Measurements from ENCODE around the gene RANBP10. TPM values are rescaled to one million over a fixed set of nuclear protein-coding genes. Genes with fewer than 3 reads are reported as not detected.

Gene RANBP10
- total RNA-seq, 1 experiment from 2014 or later, result 10.7 TPM

DNA sequence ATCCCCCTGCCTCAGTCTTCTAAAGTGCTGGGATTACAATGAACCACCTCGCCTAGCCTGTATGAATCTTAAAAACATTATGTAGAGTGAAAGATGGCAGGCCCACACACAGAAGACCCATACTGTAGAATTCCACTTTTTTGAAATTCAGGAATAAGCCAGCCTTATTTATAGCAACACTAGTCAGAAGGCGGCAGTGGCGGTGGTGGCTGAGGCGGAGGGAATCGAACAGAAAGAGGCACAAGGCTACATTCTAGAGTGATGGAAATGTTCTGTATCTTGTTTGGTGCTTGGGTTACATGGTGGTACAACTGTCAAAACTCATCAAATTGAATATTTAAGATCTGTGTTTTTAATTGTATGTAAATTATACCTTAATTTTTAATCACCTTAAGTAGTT lies 98.6 kb downstream of the RANBP10 start:
- Histone ChIP-seq H3K9ac (ENCODE audit: low read length) (no peak overlapping the region), H3K36me3 (ENCODE audit: insufficient read depth, low read length) (peaks cover 9% of the 10 kb centered on the region; the same call in 1 of the 2 replicates), H3K9me2 (replicated peaks; ENCODE audit: insufficient read depth, low read length) (no peaks in the 10 kb centered on the region), H3K4me3 (ENCODE audit: low read length) (no peak overlapping the region), H3K4me1 (ENCODE audit: low read length) (peaks cover 37% of the 10 kb centered on the region), H3K4me2 (ENCODE audit: low read depth, low read length, poor library complexity, severe bottlenecking) (no peak overlapping the region), H3K9me3 (ENCODE audit: low read length) (no peaks in the 10 kb centered on the region), H3K27me3 (ENCODE audit: low read length) (no peaks in the 10 kb centered on the region), H3K27ac (ENCODE audit: low read length) (peak overlapping the region; percentile 55; the same call in 1 of the 2 replicates), H3K79me2 (ENCODE audit: low read length) (peaks cover 91% of the 10 kb centered on the region), H2AFZ (ENCODE audit: low read length) (no peak overlapping the region), H4K20me1 (ENCODE audit: insufficient read depth, low read depth, low read length) (peaks cover 10% of the 10 kb centered on the region; the same call in 1 of the 2 replicates)
- no peak for DNase-seq

DNA sequence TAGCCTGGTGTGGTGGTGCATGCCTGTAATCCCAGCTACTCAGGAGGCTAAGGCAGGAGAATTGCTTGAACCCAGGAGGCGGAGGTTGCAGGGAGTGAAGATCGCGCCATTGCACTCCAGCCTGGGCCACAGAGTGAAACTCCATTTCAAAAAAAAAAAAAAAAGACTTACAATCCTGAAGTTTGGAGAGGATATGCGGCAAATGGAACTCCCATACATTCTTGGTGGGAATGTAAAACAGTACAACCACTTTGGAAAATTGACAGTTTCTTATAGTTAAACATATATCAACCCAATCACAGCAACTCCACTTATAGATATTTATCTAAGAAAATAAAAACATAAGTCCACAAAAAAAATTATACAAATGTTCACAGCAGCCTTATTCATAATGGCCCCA lies 99.2 kb downstream of the RANBP10 start:
- Histone ChIP-seq H3K9me2 (replicated peaks; ENCODE audit: insufficient read depth, low read length) (no peaks in the 10 kb centered on the region), H3K9me3 (ENCODE audit: low read length) (no peaks in the 10 kb centered on the region), H3K9ac (ENCODE audit: low read length) (no peak overlapping the region), H3K4me1 (ENCODE audit: low read length) (peaks cover 37% of the 10 kb centered on the region), H4K20me1 (ENCODE audit: insufficient read depth, low read depth, low read length) (peaks cover 10% of the 10 kb centered on the region; the same call in 1 of the 2 replicates), H3K27me3 (ENCODE audit: low read length) (no peaks in the 10 kb centered on the region), H3K36me3 (ENCODE audit: insufficient read depth, low read length) (peaks cover 9% of the 10 kb centered on the region; the same call in 1 of the 2 replicates), H3K79me2 (ENCODE audit: low read length) (peaks cover 97% of the 10 kb centered on the region), H3K4me2 (ENCODE audit: low read depth, low read length, poor library complexity, severe bottlenecking) (no peak overlapping the region), H3K27ac (ENCODE audit: low read length) (no peak overlapping the region), H3K4me3 (ENCODE audit: low read length) (no peak overlapping the region), H2AFZ (ENCODE audit: low read length) (no peak overlapping the region)
- DNase-seq, result no peak

DNA sequence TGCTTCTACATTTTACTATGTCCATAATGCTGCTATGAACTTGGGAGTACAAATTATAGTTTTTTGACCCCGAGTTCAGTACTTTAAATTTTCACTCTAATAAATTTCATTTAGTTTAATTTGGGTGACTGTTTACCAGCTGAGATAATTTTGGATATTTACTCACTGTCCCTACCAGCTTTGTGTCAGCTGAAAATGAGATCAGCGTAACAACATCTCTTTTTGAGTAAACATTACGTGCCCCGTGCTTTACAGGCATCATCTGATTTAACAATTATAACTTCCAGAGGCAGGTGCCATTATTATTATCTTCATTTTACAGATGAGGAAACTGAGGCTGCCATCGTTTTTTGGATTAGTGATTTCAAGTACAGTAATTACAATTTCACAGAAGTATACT lies 102.2 kb downstream of the RANBP10 start:
- Histone ChIP-seq H3K9ac (ENCODE audit: low read length) (no peak overlapping the region), H3K4me1 (ENCODE audit: low read length) (peaks cover 18% of the 10 kb centered on the region), H3K9me3 (ENCODE audit: low read length) (no peaks in the 10 kb centered on the region; the same call in 1 of the 2 replicates), H3K4me3 (ENCODE audit: low read length) (no peak overlapping the region), H3K27me3 (ENCODE audit: low read length) (no peaks in the 10 kb centered on the region), H3K27ac (ENCODE audit: low read length) (no peak overlapping the region), H3K79me2 (ENCODE audit: low read length) (peaks cover 96% of the 10 kb centered on the region), H2AFZ (ENCODE audit: low read length) (no peak overlapping the region), H4K20me1 (ENCODE audit: insufficient read depth, low read depth, low read length) (peaks cover 6% of the 10 kb centered on the region; the same call in 1 of the 2 replicates), H3K4me2 (ENCODE audit: low read depth, low read length, poor library complexity, severe bottlenecking) (no peak overlapping the region), H3K9me2 (replicated peaks; ENCODE audit: insufficient read depth, low read length) (no peaks in the 10 kb centered on the region), H3K36me3 (ENCODE audit: insufficient read depth, low read length) (peaks cover 9% of the 10 kb centered on the region)
- DNase-seq, result no peak

DNA sequence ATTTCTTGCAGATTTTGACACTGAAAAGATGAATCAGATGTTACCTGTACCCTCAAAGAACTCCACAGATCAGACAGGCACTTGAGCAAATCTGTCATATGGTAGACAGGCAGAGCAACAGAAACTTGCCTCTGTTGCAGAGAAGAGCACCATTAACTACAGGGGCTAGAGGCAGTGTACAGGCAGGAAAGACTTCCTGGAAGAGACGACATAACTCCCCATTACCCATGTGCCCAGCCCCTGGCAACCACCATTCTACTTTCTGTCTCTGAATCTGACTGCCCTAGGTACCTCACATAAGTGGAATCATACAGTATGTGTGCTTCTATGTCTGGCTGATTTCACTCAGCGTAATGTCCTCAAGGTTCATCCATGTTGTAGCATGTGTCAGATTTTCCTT lies 102.7 kb downstream of the RANBP10 start:
- no peak overlapping the region for H2AFZ ChIP-seq (ENCODE audit: low read length)
- DNase-seq, result no peak
- H3K27me3 ChIP-seq (ENCODE audit: low read length), result no peaks in the 10 kb centered on the region
- no peak overlapping the region for H3K27ac ChIP-seq (ENCODE audit: low read length)
- no peak overlapping the region for H3K4me2 ChIP-seq (ENCODE audit: low read depth, low read length, poor library complexity, severe bottlenecking)
- peaks cover 96% of the 10 kb centered on the region for H3K79me2 ChIP-seq (ENCODE audit: low read length)
- no peak overlapping the region for H3K4me3 ChIP-seq (ENCODE audit: low read length)
- H3K36me3 ChIP-seq (ENCODE audit: insufficient read depth, low read length), result peaks cover 10% of the 10 kb centered on the region
- peaks cover 5% of the 10 kb centered on the region; the same call in 1 of the 2 replicates for H4K20me1 ChIP-seq (ENCODE audit: insufficient read depth, low read depth, low read length)
- H3K9me3 ChIP-seq (ENCODE audit: low read length), result no peaks in the 10 kb centered on the region; the same call in 1 of the 2 replicates
- peaks cover 13% of the 10 kb centered on the region for H3K4me1 ChIP-seq (ENCODE audit: low read length)
- no peaks in the 10 kb centered on the region for H3K9me2 ChIP-seq (replicated peaks; ENCODE audit: insufficient read depth, low read length)
- H3K9ac ChIP-seq (ENCODE audit: low read length), result no peak overlapping the region

DNA sequence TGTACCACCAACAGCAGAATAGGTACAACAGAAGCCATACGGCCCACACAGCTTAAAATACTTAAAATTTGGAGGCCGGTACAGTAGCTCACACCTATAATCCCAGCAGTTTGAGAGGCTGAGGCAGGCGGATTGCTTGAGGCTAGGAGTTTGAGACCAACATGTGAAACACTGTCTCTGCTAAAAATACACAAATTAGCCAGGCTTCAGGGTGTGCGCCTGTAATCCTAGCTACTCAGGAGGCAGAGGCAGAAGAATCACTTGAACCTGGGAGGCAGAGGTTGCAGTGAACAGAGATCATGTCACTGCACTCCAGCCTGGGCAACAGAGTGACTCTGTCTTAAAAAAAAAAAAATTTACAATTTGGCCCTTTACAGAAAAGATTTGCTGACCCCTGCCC lies 104.2 kb downstream of the RANBP10 start:
- Histone ChIP-seq H3K4me3 (ENCODE audit: low read length) (no peak overlapping the region), H3K4me2 (ENCODE audit: low read depth, low read length, poor library complexity, severe bottlenecking) (no peak overlapping the region), H2AFZ (ENCODE audit: low read length) (no peak overlapping the region), H3K9me3 (ENCODE audit: low read length) (no peaks in the 10 kb centered on the region; the same call in 1 of the 2 replicates), H3K27me3 (ENCODE audit: low read length) (no peaks in the 10 kb centered on the region), H4K20me1 (ENCODE audit: insufficient read depth, low read depth, low read length) (peaks cover 1% of the 10 kb centered on the region; the same call in 1 of the 2 replicates), H3K36me3 (ENCODE audit: insufficient read depth, low read length) (peaks cover 11% of the 10 kb centered on the region; the same call in 1 of the 2 replicates), H3K9me2 (replicated peaks; ENCODE audit: insufficient read depth, low read length) (no peaks in the 10 kb centered on the region), H3K9ac (ENCODE audit: low read length) (no peak overlapping the region), H3K27ac (ENCODE audit: low read length) (no peak overlapping the region), H3K4me1 (ENCODE audit: low read length) (peaks cover 8% of the 10 kb centered on the region; the same call in 1 of the 2 replicates), H3K79me2 (ENCODE audit: low read length) (peaks cover 96% of the 10 kb centered on the region)
- DNase-seq, result no peak

DNA sequence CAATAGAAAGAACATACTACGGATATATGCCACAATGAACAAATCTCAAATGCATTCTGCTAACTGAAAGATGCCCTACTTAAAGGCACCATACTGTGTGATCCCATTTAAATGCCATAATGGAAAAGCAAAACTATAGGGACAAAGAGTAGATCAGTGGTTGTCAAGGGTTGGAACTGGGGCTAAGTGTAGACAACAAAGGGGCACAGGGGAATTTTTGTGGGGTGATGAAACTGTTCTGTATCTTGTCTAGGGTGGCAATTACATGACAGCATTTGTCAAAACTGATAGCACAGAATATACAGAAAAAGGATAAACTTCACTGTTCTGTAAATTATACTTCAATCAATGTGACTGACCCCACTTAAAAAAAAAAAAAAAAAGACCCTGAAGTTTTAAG lies 104.9 kb downstream of the RANBP10 start:
- Histone ChIP-seq H3K36me3 (ENCODE audit: insufficient read depth, low read length) (peaks cover 11% of the 10 kb centered on the region; the same call in 1 of the 2 replicates), H3K27me3 (ENCODE audit: low read length) (no peaks in the 10 kb centered on the region), H3K4me2 (ENCODE audit: low read depth, low read length, poor library complexity, severe bottlenecking) (no peak overlapping the region), H3K4me1 (ENCODE audit: low read length) (peaks cover 4% of the 10 kb centered on the region; the same call in 1 of the 2 replicates), H3K4me3 (ENCODE audit: low read length) (no peak overlapping the region), H3K9me3 (ENCODE audit: low read length) (no peaks in the 10 kb centered on the region; the same call in 1 of the 2 replicates), H2AFZ (ENCODE audit: low read length) (no peak overlapping the region), H3K9ac (ENCODE audit: low read length) (no peak overlapping the region), H4K20me1 (ENCODE audit: insufficient read depth, low read depth, low read length) (peaks cover 6% of the 10 kb centered on the region; the same call in 1 of the 2 replicates), H3K27ac (ENCODE audit: low read length) (no peak overlapping the region), H3K9me2 (replicated peaks; ENCODE audit: insufficient read depth, low read length) (no peaks in the 10 kb centered on the region), H3K79me2 (ENCODE audit: low read length) (peaks cover 97% of the 10 kb centered on the region)
- DNase-seq, result no peak

DNA sequence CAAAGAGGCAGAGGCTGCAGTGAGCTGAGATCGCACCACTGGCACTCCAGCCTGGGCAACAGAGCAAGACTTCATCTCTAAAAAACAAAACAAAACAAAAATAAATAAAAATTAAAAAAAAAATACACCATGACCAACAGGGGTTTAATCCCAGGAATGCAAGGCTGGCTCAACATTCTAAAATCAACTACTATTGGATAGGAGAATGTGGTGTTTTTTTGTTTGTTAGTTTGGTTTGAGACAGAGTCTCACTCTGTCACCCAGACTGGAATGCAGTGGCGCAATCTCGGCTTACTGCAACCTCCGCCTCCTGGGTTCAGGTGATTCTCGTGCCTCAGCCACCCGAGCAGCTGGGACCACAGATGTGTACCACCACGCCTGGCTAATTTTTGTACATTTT lies 107.1 kb downstream of the RANBP10 start:
- no peak overlapping the region for H3K4me2 ChIP-seq (ENCODE audit: low read depth, low read length, poor library complexity, severe bottlenecking)
- H3K27ac ChIP-seq (ENCODE audit: low read length), result no peak overlapping the region
- peaks cover 97% of the 10 kb centered on the region for H3K79me2 ChIP-seq (ENCODE audit: low read length)
- no peak overlapping the region for H2AFZ ChIP-seq (ENCODE audit: low read length)
- H3K9me2 ChIP-seq (replicated peaks; ENCODE audit: insufficient read depth, low read length), result no peaks in the 10 kb centered on the region
- no peaks in the 10 kb centered on the region for H3K4me1 ChIP-seq (ENCODE audit: low read length)
- no peak overlapping the region for H3K4me3 ChIP-seq (ENCODE audit: low read length)
- H3K9me3 ChIP-seq (ENCODE audit: low read length), result no peaks in the 10 kb centered on the region; the same call in 1 of the 2 replicates
- DNase-seq, result no peak
- H3K9ac ChIP-seq (ENCODE audit: low read length), result no peak overlapping the region
- peaks cover 9% of the 10 kb centered on the region; the same call in 1 of the 2 replicates for H3K36me3 ChIP-seq (ENCODE audit: insufficient read depth, low read length)
- H3K27me3 ChIP-seq (ENCODE audit: low read length), result no peaks in the 10 kb centered on the region
- H4K20me1 ChIP-seq (ENCODE audit: insufficient read depth, low read depth, low read length), result 0 out of 2 replicates have a peak, but pooled peaks cover 6% of the 10 kb centered on the region

DNA sequence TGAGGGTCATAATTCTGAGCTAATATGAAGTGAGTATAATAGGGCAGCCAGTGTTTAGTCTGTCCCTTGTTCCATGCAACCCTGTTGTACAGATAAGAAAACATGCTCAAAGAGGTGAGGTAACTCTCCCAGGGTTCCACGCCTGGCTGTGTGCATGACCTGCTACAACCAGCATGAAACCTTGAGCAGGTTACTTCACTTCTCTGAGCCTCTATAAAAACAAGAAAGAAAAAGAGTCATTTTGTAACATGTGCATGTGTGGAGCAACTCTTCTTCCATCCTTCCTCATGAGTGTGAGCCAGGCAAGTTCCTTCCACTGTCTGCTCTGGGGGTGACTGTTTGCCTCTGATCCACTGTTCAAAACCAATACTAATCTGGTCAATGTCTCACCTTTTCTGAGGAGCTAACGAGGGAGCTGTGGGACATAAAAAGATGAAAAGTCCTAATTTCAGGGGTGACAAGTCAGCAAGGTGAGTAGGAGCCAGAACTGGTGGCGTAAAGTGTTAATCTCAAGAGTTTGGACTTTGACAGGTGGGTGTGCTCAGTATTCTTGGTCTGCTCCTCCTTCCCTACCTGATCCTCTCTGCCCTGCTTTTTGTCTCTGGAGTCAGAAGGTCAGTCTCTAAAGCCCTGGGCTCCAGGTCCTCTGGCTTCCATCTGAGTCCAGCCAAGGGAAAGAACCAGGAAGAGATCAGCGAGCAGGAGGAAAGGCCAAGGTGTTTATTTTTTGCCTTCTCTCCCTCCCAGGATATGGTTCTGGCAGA lies 108.8 kb downstream of the RANBP10 start:
- H3K9me2 ChIP-seq (replicated peaks; ENCODE audit: insufficient read depth, low read length), result no peaks in the 10 kb centered on the region
- no peak overlapping the region for H2AFZ ChIP-seq (ENCODE audit: low read length)
- peaks cover 96% of the 10 kb centered on the region for H3K79me2 ChIP-seq (ENCODE audit: low read length)
- no peak overlapping the region for H3K4me2 ChIP-seq (ENCODE audit: low read depth, low read length, poor library complexity, severe bottlenecking)
- peaks cover 9% of the 10 kb centered on the region; the same call in 1 of the 2 replicates for H3K36me3 ChIP-seq (ENCODE audit: insufficient read depth, low read length)
- H3K9ac ChIP-seq (ENCODE audit: low read length), result no peak overlapping the region
- 0 out of 2 replicates have a peak, but pooled peaks cover 6% of the 10 kb centered on the region for H4K20me1 ChIP-seq (ENCODE audit: insufficient read depth, low read depth, low read length)
- no peaks in the 10 kb centered on the region; the same call in 1 of the 2 replicates for H3K9me3 ChIP-seq (ENCODE audit: low read length)
- no peak for DNase-seq
- no peak overlapping the region for H3K4me3 ChIP-seq (ENCODE audit: low read length)
- H3K4me1 ChIP-seq (ENCODE audit: low read length), result peaks cover 9% of the 10 kb centered on the region
- no peak overlapping the region for H3K27ac ChIP-seq (ENCODE audit: low read length)
- no peaks in the 10 kb centered on the region for H3K27me3 ChIP-seq (ENCODE audit: low read length)
